GM12801 (cell line): ENCODE results near the gene PACS1.

Experiments
- TF ChIP-seq, protein P1 (sequence below): IDR thresholded peaks from one replicate; pipeline ENCODE4 v1.5.1; 2011; ENCODE audit warnings: control low read depth; ENCODE audit not compliant: insufficient read length; ENCODE audit errors: extremely low read depth

Gene PACS1

DNA sequence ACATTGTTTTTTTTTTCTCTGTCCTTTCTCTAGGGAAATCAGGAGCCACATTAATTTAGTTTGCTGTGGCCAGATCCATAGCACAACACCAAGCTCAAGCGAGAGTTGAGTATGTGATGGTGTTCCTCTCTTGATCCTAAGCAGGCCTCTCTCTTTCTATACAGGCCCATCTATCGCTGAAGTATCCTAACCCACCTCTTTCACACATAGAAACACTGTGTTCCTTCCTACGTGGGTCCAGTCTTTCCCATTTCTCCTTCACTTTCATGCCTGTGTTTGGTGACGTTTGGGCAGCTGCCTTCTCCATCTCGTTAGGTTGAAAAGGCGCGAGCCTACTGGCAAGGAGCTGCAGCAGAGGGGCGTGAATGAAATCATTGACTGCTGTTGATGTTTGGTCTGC, 2.4 kb downstream of the PACS1 start:
- TF ChIP-seq, protein P1, sequence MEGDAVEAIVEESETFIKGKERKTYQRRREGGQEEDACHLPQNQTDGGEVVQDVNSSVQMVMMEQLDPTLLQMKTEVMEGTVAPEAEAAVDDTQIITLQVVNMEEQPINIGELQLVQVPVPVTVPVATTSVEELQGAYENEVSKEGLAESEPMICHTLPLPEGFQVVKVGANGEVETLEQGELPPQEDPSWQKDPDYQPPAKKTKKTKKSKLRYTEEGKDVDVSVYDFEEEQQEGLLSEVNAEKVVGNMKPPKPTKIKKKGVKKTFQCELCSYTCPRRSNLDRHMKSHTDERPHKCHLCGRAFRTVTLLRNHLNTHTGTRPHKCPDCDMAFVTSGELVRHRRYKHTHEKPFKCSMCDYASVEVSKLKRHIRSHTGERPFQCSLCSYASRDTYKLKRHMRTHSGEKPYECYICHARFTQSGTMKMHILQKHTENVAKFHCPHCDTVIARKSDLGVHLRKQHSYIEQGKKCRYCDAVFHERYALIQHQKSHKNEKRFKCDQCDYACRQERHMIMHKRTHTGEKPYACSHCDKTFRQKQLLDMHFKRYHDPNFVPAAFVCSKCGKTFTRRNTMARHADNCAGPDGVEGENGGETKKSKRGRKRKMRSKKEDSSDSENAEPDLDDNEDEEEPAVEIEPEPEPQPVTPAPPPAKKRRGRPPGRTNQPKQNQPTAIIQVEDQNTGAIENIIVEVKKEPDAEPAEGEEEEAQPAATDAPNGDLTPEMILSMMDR = no peak

DNA sequence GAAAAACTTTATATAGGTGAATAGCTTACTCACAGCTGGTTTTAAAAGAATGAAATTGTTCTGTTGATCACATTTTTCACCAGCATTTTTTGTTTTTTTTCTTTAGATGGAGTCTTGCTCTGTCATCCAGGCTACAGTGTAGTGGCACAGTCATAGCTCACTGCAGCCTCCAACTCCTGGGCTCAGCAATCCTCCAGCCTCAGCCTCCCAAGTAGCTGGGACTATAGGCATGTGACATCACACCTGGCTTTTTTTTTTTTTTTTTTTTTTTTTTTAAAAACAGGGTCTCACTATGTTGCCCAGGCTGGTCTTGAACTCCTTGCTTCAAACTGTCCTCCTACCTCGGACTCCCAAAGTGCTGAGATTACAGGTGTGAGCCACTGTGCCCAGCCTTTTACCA, 3.6 kb downstream of the PACS1 start:
- TF ChIP-seq, protein P1 = no peak

GRCh38 chr11:66075273-66075672, 5.2 kb downstream of the PACS1 start:
- TF ChIP-seq, protein P1 = no peak

GRCh38 chr11:66076561-66076960, 6.5 kb downstream of the PACS1 start:
- TF ChIP-seq, protein P1 = no peak

GRCh38 chr11:66077927-66078326, 7.9 kb downstream of the PACS1 start:
- TF ChIP-seq, protein P1 = no peak

DNA sequence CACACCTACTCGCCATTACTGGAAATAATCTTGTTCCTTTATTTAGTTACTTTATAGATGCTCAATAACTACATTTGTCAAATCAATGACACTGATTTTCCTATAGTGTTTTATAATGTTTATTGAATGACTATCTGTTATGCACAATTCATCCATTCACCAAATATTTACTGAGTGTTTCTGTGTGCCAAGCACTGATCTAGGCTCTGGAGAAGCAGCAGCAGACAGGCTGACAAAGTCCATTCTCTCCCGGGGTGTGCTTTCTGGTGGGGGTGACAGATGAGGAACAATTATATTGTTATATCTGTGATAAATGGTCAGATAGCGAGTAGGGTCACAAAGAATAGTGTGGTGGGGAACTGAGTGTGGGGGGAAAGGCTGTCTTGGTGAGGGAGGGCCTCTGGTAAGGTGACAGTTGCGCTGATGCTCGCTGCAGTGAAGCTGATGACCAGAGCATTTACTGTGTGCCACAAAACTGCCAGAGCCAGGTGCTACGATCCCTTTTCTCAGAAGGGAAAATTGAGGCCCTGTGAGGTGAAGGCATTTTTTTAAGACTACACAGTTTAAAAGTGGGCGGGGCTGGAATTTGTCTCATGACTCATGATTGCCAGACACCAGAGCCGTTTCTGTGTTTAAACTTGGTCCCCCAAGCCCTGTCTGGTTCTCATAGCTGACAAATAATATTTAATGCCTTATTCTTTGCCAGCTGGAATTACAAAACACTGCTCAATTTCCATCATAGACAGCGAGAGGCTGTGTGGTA, 10.2 kb downstream of the PACS1 start:
- TF ChIP-seq, protein P1 = no peak

DNA sequence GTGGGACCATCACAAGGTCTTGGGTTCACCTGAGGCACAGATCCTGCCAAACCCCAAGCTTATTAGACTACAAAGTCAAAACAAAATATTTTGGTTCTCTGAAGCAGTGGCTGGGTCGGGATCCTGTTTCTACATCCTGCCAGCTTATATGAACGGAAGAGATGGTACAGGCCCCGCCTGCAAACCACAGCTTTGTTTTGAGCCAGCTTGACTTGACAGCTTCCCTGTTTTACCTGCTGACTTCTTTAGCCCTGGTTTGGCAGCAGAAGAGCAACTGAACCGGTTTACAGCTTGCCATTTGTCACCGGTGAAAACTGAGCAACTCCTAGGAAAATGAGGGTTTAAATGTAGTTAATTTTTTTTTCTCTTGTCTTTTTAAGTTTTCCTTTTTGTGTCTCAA, 11.4 kb downstream of the PACS1 start:
- TF ChIP-seq, protein P1 = no peak
